Urinary bladder (tissue), 4 donors: ENCODE results near the gene HBQ1. TPM values are rescaled to one million over a fixed set of nuclear protein-coding genes. Genes with fewer than 3 reads are reported as not detected.
"Not testable (repeated sequence)": the region's sequence is repeated elsewhere in the genome, so short reads cannot be mapped to it uniquely, and the experiment has no call there.

Experiments
- DNase-seq: peaks from one replicate; pipeline ENCODE4 v3.0.0-alpha.2; 2015; ENCODE audit errors: extremely low spot score
- H3K27ac ChIP-seq: one replicate; pipeline ENCODE4 v1.5.1; 2013; ENCODE audit warnings: low read depth, mild to moderate bottlenecking, moderate library complexity
- H3K36me3 ChIP-seq: one replicate; pipeline ENCODE4 v1.6.1; 2013; ENCODE audit warnings: mild to moderate bottlenecking, moderate library complexity; ENCODE audit not compliant: insufficient read depth
- H3K4me1 ChIP-seq: one replicate; pipeline ENCODE4 v1.6.1; 2013; ENCODE audit warnings: mild to moderate bottlenecking, moderate library complexity; ENCODE audit not compliant: insufficient read depth
- H3K4me3 ChIP-seq: one replicate; pipeline ENCODE4 v1.5.1; 2013; ENCODE audit warnings: low read depth, low read length
- whole genome bisulfite sequencing: extraction: QIAGEN DNeasy Blood & Tissue Kit; methylation state at CpG from one replicate; pipeline ENCODE4 v1.1.7; 2013; 5-methylcytosine and 5-hydroxymethylcytosine counted together
- polyA plus RNA-seq: library from polyadenylated mRNA; stranded (reverse); fragments of 200-250 nt; gene quantifications from one replicate; pipeline ENCODE4 v1.2.3, GENCODE V29; 2013
- total RNA-seq: library from RNA; depleted of rRNA; stranded (reverse); fragments of >200 nt; gene quantifications from one replicate; pipeline ENCODE4 v1.2.3, GENCODE V29; 2014
- donor health status: healthy with polysubstance abuse.
- donor health status: healthy.

HBQ1 gene
- total and polyA plus RNA-seq, 2 donors, result not detected

GRCh38 chr16:165539-166374 lies 14.5 kb upstream of the HBQ1 start, which contains the start of gene HBM:
TSS of gene HBM (plus strand) at chr16:165978. CDS start at chr16:165998, 20 bp downstream.
- Histone ChIP-seq H3K4me3 (no peak within 1 kb of the TSS), H3K4me1 (no peaks in the 10 kb centered on the region), H3K27ac (no peak within 1 kb of the TSS), H3K36me3 (no peaks in the 10 kb centered on the region)
- no peak for DNase-seq
- WGBS, result 3% methylated on average over 75 of the region's 75 CpGs

GRCh38 chr16:166375-167121 lies 13.7 kb upstream of the HBQ1 start:
- WGBS, result 4% methylated on average over 45 of the region's 45 CpGs
- no peaks in the 10 kb centered on the region for H3K36me3 ChIP-seq
- H3K4me3 ChIP-seq, result no peak overlapping the region

GRCh38 chr16:167122-167690 lies 13.1 kb upstream of the HBQ1 start:
- Histone ChIP-seq H3K4me1 (no peaks in the 10 kb centered on the region), H3K4me3 (no peak overlapping the region), H3K27ac (no peak overlapping the region), H3K36me3 (no peaks in the 10 kb centered on the region)
- WGBS, result 7% methylated on average over 11 of the region's 11 CpGs
- DNase-seq, result no peak

More at GRCh38 chr16:166375-167121, 13.7 kb upstream of the HBQ1 start:
- Histone ChIP-seq H3K4me1 (no peaks in the 10 kb centered on the region), H3K27ac (no peak overlapping the region)
- DNase-seq, result no peak

- Histone ChIP-seq H3K4me1 (no peaks in the 10 kb centered on the region), H3K36me3 (no peaks in the 10 kb centered on the region), H3K4me3 (no peak overlapping the region), H3K27ac (no peak overlapping the region)
- DNase-seq, result no peak
- WGBS, result 60% methylated on average over 6 of the region's 6 CpGs
Measured at GRCh38 chr16:168424-168823, 11.8 kb upstream of the HBQ1 start.

GRCh38 chr16:169014-169413 lies 11.2 kb upstream of the HBQ1 start:
- whole genome bisulfite sequencing, result 38% methylated on average over 3 of the region's 3 CpGs
- Histone ChIP-seq H3K36me3 (no peaks in the 10 kb centered on the region), H3K4me3 (no peak overlapping the region), H3K4me1 (no peaks in the 10 kb centered on the region), H3K27ac (no peak overlapping the region)
- DNase-seq, result no peak

- 4% methylated on average over 5 of the region's 5 CpGs for WGBS
- not testable (repeated sequence) for H3K4me1 ChIP-seq, H3K4me3 ChIP-seq, DNase-seq, H3K36me3 ChIP-seq, H3K27ac ChIP-seq
Measured at GRCh38 chr16:170088-170507, 10.2 kb upstream of the HBQ1 start.

- no peak for DNase-seq
- H3K4me3 ChIP-seq, result no peak overlapping the region
- WGBS, result 53% methylated on average over 1 of the region's 1 CpG
- H3K4me1 ChIP-seq, result no peaks in the 10 kb centered on the region
- no peak overlapping the region for H3K27ac ChIP-seq
- no peaks in the 10 kb centered on the region for H3K36me3 ChIP-seq
Measured at GRCh38 chr16:170788-171187, 9.5 kb upstream of the HBQ1 start.

- not testable (repeated sequence) for H3K4me1 ChIP-seq, H3K27ac ChIP-seq, H3K4me3 ChIP-seq, DNase-seq, H3K36me3 ChIP-seq
- no CpG with 5 or more reads among the region's 74 CpGs for WGBS
Measured at GRCh38 chr16:172374-172941, 7.8 kb upstream of the HBQ1 start, which contains the start of gene HBA2. TSS of gene HBA2 (plus strand) at chr16:172876. CDS start at chr16:172913, 37 bp downstream.

GRCh38 chr16:173211-173854 lies 6.9 kb upstream of the HBQ1 start:
- not testable (repeated sequence) for H3K27ac ChIP-seq, H3K36me3 ChIP-seq, DNase-seq, H3K4me1 ChIP-seq, H3K4me3 ChIP-seq
- 8% methylated on average over 30 of the region's 44 CpGs for WGBS

- not testable (repeated sequence) for H3K27ac ChIP-seq, H3K36me3 ChIP-seq, DNase-seq, H3K4me3 ChIP-seq, H3K4me1 ChIP-seq
- WGBS, result 15% methylated on average over 8 of the region's 13 CpGs
Measured at GRCh38 chr16:173928-174769, 6.1 kb upstream of the HBQ1 start.

GRCh38 chr16:175011-175949 lies 5.0 kb upstream of the HBQ1 start:
- H3K27ac ChIP-seq, result no peak overlapping the region
- DNase-seq, result no peak
- H3K4me3 ChIP-seq, result no peak overlapping the region
- no peaks in the 10 kb centered on the region for H3K36me3 ChIP-seq
- H3K4me1 ChIP-seq, result peaks cover 3% of the 10 kb centered on the region
- WGBS, result 20% methylated on average over 8 of the region's 8 CpGs

- H3K36me3 ChIP-seq, H3K27ac ChIP-seq, DNase-seq, H3K4me3 ChIP-seq, H3K4me1 ChIP-seq: not testable (repeated sequence)
- 1% methylated on average over 23 of the region's 39 CpGs for WGBS
Measured at GRCh38 chr16:176006-176405, 4.3 kb upstream of the HBQ1 start.
